NCI-H748 treated with DMSO at 0.1 percent for 48 hours (cell line): Measurements from ENCODE around the gene SLC12A3.
"Not testable (repeated sequence)": the region's sequence is repeated elsewhere in the genome, so short reads cannot be mapped to it uniquely, and the experiment has no call there.

Experiments
- DNase-seq: peaks from one replicate; lab custom pipeline; 2025; lab: John Stamatoyannopoulos, UW

The SLC12A3 gene

DNA sequence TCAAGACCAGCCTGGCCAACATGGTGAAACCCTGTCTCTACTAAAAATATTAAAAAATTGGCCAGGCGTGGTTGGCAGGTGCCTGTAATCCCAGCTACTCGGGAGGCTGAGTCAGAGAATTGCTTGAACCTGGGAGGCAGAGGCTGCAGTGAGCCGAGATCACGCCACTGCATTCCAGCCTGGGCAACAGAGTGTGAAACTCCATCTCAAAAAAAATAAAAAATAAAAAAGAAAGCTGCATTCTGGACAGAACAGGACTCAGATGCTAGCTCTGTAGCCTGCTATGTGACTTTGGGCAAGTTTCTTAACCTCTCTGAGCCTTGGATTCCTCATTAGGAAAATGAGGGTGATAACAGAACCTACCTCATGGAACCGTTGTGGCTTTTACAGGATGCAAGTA is 3.8 kb downstream of the SLC12A3 start:
- DNase-seq, result not testable (repeated sequence)

DNA sequence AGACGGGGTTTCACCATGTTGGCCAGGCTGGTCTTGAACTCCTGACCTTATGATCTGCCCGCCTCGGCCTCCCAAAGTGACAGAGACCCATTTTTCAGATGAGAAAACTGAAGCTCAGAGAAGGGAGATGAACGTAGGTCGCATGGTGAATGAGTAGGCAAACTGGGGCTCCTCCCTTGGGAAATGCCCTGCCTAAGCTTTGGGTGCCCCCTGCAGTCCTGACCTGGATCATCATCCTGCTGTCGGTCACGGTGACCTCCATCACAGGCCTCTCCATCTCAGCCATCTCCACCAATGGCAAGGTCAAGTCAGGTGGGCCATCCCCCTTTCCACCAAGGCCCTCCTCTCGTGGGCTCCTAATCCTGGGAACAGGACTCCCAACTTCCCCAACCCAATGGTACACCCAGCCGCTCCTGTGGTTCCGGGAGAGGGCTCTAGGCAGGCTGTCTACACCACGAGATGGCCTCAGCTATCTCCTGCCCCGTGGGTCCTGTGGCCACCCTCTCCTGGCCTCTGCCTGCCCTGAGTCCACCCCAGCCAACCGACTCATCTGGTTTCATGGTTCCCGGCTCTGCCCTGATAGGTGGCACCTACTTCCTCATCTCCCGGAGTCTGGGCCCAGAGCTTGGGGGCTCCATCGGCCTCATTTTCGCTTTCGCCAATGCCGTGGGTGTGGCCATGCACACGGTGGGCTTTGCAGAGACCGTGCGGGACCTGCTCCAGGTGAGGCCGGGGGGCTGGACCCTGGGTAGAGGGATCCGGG is 4.7 kb downstream of the SLC12A3 start:
- DNase-seq, result no peak

DNA sequence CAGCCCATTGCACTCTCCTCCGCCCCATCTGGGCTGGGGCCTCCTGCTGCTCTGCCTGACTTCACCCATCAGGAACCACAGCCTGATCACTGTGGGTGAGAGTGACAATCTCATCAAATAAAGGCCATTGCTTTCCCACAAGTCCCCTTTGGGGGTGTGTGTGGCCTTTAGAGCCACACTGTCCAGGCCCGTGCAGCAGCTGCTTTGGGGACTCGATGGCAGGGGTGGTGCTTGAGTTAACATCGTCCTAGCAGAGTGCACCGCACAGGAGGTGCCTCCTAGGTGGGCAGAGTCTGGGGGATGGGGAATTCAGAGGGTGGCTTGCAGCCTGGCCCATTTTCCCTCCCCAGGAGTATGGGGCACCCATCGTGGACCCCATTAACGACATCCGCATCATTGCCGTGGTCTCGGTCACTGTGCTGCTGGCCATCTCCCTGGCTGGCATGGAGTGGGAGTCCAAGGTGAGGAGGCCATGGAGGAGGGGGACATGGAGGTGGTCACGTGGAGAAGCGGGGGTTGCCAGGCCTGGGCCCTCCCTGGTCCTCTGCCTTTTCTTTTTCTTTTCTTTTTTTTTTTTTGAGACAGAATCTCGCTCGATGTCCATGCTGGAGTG is 5.4 kb downstream of the SLC12A3 start:
- no peak for DNase-seq

DNA sequence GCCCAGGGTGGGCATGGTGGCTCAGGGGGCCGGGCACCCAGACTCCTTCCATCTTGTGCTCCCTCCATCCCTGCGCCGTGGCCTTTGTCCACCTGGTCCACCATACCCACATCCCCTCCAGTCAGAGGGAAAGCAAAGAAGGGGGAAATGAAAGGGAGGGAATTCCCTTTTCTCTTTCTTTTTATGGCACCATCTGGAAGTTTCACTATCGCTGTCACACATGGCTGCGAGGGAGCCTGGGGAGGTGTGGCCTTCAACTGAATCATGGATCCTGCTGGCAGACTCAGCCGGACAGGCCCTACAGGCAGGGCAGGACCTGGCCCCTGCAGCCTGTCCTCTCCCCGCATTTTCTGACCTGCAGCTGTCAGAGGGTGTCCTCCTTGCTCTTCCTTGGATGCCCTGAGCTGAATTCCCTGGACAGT is 6.2 kb downstream of the SLC12A3 start:
- DNase-seq, result no peak

- no peak for DNase-seq
These were observed 7.9 kb downstream of the SLC12A3 start for GRCh38 chr16:56872863-56873391.

GRCh38 chr16:56874800-56875199 is 9.8 kb downstream of the SLC12A3 start:
- no peak for DNase-seq

- DNase-seq, result no peak
These were observed 11.0 kb downstream of the SLC12A3 start for GRCh38 chr16:56876048-56876447.

GRCh38 chr16:56877486-56878182 is 12.6 kb downstream of the SLC12A3 start:
- no peak for DNase-seq

DNA sequence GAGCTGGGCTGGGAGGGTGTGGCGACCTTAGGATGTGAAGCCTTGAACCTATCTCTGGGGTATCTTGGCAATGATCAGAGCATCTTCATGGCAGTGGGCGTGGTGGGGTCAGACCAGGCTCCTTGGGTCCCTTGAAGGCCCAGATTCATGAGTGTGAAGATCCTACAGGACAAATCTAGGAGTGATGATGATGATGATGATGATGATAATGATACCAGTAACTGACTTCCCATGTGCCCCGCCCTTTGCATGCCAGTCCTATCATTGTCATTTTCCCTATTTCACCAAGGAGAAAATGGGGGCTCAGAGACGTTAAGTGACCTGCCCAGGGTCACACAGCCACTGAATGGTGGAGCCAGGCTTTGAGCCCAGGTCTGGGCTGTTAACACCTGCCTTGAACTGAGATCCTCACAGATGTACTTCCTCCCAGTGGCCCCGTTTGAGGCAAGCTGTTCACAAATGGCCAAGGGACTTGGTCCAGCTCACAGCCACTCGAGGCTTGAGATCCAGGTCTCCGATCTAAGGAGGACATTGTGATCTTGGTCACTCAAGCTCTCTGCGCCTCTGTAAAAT is 13.4 kb downstream of the SLC12A3 start:
- no peak for DNase-seq

DNA sequence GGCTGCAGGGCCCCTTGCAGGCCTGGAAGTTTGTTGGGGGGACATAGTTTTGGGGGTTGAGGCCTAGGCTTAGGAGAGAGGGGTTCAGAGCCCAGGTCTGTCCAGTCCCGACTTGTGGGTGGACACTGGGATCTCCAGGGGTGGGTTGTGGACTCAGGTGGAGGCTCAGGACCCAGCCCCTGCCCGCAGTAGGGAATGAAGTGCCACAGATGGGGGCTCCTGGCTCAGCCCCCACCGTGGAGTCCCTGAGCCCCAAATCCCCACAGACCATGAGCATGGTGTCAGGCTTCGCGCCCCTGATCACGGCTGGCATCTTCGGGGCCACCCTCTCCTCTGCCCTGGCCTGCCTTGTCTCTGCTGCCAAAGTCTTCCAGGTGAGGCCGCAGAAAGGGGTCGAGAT is 14.3 kb downstream of the SLC12A3 start:
- no peak for DNase-seq

DNA sequence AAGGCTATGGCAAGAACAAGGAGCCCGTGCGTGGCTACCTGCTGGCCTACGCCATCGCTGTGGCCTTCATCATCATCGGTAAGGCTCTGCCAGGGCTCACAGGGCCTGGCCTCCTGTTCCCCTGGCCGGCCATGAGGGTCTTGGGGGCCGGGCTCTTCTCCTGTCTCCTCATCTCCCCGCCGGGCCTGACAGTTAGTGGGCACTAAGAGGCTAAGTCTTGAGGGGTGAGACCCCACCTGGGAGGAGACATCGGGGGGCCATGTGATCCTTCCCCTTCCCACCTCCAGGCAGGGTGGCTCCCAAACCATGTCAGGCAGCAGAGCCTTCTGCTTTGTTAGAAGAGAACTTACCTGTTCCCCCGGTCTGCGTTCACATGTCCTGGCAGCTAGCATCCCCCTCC is 15.2 kb downstream of the SLC12A3 start:
- no peak for DNase-seq

- no peak for DNase-seq
These were observed 15.7 kb downstream of the SLC12A3 start for GRCh38 chr16:56880685-56881084.

GRCh38 chr16:56882077-56882800 is 17.2 kb downstream of the SLC12A3 start:
- DNase-seq, result no peak

GRCh38 chr16:56883586-56883985 is 18.6 kb downstream of the SLC12A3 start:
- no peak for DNase-seq

DNA sequence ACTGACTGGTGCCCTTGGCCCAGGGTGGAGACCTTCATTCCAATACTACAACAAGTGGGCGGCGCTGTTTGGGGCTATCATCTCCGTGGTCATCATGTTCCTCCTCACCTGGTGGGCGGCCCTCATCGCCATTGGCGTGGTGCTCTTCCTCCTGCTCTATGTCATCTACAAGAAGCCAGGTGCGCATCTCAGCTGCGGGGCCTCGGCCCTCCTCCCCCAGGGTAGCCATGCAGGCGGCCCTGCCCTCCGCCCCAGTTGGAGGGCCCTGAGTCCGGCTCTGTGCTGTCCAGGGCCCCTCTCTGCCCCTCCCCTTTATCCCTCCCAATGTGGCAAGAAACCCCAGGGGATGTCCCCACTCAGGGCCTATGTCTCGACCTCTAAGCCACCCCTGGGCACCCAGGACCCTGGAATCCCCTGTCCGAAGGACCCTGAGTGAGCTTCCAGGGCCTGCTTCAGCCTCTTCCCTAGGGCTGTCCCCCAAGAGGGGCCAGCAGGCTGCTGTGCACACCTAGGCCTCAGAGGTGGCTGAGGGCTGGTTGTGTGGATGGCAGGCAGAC is 19.1 kb downstream of the SLC12A3 start:
- DNase-seq, result no peak

DNA sequence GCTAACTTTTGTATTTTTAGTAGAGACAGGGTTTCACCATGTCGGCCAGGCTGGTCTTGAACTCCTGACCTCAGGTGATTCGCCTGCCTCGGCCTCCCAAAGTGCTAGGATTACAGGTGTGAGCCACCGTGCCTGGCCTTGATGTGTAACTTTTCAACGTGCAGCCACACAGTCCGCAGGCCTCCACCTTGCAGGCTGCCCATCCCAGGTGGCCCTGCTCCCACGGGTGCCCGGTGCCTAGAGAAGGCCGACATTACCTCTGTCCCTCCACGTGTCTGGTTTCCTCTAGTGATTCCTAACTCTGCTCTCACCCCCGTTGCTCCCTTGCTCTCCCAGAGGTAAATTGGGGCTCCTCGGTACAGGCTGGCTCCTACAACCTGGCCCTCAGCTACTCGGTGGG is 19.9 kb downstream of the SLC12A3 start:
- not testable (repeated sequence) for DNase-seq

DNA sequence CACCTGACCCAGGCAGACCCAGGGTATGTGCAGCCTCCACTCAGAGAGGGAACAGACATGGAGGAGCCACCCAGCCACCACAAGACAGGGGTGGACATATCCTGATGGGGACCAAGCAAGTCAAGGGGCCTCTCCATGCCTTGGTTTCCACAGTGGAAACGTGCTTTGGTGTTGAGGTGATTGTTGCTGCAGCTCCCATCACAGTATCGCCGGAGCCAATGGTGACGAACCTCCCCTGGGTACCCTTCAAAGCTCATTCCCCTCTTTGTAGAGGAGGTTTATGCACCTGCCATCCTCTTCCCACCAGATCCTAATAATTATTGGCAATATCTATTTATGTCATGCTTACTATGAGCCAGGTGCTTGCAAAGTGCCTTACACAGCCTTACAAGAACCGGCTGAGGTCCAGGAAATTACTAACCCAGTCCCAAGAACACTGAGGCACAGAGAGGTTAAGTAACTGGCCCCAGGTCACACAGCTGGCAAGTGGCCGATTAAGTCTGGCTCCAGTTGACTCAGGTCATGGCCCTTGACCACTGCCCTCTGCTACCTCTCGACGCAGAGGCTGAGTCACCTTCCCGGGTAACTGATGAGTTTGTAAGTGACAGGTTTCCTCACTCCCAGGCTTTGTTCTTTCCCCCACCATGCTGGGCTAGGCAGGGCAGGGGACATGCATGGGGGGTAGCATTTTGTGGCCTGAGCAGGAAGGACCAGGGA is 20.6 kb downstream of the SLC12A3 start:
- DNase-seq, result no peak

GRCh38 chr16:56886296-56886695 is 21.3 kb downstream of the SLC12A3 start:
- DNase-seq, result no peak

DNA sequence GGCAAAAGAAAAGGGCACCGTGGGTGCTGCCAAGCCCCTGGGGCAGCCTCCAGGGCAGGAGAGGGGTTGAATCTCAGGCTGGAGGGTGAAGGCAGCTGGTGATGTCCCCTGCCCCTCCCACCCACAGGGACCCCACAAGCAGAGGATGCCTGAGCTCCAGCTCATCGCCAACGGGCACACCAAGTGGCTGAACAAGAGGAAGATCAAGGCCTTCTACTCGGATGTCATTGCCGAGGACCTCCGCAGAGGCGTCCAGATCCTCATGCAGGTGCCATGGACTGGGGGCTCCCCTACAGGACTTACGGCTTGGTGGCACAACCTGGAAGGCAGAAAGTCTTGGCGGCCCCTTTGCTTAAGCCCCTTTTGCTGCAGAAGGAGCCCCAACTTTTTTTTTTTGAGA is 21.8 kb downstream of the SLC12A3 start:
- DNase-seq, result no peak

DNA sequence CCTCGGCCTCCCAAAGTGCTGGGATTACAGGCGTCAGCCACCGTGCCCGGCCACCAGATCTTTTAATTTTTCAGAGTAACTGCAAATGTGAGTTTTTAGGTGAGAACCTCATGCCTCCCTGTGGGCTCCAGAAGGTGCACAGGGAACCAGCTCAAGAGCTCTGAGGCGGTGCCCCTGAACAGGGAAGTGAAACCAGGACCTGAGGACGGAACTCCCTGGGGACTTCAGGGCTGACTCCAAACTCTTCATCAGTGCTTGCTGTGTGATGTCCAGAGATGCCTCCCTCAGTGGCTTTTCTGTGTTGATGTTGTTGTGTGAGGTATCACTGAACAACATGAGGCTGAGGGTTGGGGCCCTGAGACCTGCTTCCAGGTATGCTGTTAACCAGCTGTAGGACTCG is 23.8 kb downstream of the SLC12A3 start:
- no peak for DNase-seq

- no peak for DNase-seq
These were observed 24.2 kb downstream of the SLC12A3 start for GRCh38 chr16:56889206-56889605.
